Peyer's patch (tissue), 4 donors: ENCODE measurements around the gene MTFR2. TPM values are rescaled to one million over a fixed set of nuclear protein-coding genes. Genes with fewer than 3 reads are reported as not detected.

Source experiments
- DNase-seq, 3 donors: peaks; one replicate each; pipeline ENCODE4 v3.0.0-alpha.2; 2017 to 2019
- H3K27ac ChIP-seq, 4 donors: fragments of 200-600 bp; sonication (generic); one replicate each; pipeline ENCODE4 v1.5.1; 2016 to 2019
- H3K27me3 ChIP-seq, 2 donors: fragments of 200-600 bp; sonication (generic); one replicate each; pipeline ENCODE4 v1.5.1; 2019
- H3K36me3 ChIP-seq, 3 donors: fragments of 200-600 bp; sonication (generic); one replicate each; pipeline ENCODE4 v1.5.1; 2016 to 2019
- H3K4me1 ChIP-seq, 4 donors: fragments of 200-600 bp; sonication (generic); one replicate each; pipeline ENCODE4 v1.5.1; 2016 to 2019
- H3K4me3 ChIP-seq, 4 donors: fragments of 200-600 bp; sonication (generic); 1 replicate in 3 of 4; 2 replicates in 1 of 4; pipeline ENCODE4 v1.5.1; 2016 to 2019; ENCODE audit warnings: mild to moderate bottlenecking in 1 of 4
- H3K9me3 ChIP-seq, 4 donors: fragments of 200-600 bp; sonication (generic); one replicate each; pipeline ENCODE4 v1.5.1; 2016 to 2019; ENCODE audit warnings: mild to moderate bottlenecking in 1 of 4
- CTCF ChIP-seq, 6 experiments: fragments of 450-650 bp in 4 of 6; fragments of 200-600 bp in 2 of 6; sonication (generic) in 1 of 6; IDR thresholded peaks; one replicate each; pipeline ENCODE4 v1.5.1; 2017 to 2019; ENCODE audit warnings: antibody characterized with exemption in 6 of 6, mild to moderate bottlenecking in 3 of 6, moderate library complexity in 1 of 6
- POLR2A ChIP-seq, 2 donors: fragments of 450-650 bp; IDR thresholded peaks; one replicate each; pipeline ENCODE4 v1.5.1; 2017; ENCODE audit warnings: antibody characterized with exemption in 2 of 2, mild to moderate bottlenecking in 2 of 2, moderate library complexity in 2 of 2
- total RNA-seq, 4 donors: library from RNA; depleted of rRNA; stranded (reverse); fragments of >200 nt; gene quantifications; one replicate each; pipeline ENCODE4 v1.1.0, GENCODE V29; 2016

The MTFR2 gene
- total RNA-seq, 4 donors from 2014 or later: 2.1 to 5.0 (median 2.7) TPM; not detected in 1

GRCh38 chr6:136184738-136185137, 65.4 kb downstream of the MTFR2 start:
- Histone ChIP-seq H3K36me3 (no peaks in the 10 kb centered on the region), H3K4me1 (no peaks in the 10 kb centered on the region), H3K27me3 (no peaks in the 10 kb centered on the region), H3K4me3 (no peak overlapping the region), H3K27ac (no peak overlapping the region), H3K9me3 (no peaks in the 10 kb centered on the region)
- no peak for TF ChIP-seq POLR2A (IDR thresholded peaks at IDR 0.05)
- no peak for TF ChIP-seq CTCF (IDR thresholded peaks at IDR 0.05)
- no peak for DNase-seq

DNA sequence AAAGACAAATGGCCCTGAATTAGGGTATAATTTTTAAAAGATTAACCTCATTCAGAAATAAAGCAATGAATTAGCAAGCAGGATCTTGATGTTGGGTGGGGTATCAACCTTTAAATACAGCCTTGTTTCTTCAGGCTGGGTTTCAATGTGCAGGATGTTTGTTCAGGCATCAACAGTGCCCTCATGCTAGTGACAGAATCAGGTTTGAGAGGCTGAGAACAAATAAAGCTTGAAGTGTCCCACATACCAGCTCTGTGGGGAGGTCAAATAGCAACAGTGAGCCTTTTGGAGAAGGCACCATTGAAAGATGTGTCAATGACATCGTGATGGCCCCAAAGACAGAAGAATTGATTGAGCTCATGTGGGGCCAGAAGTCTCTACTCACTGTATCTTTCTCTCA, 68.2 kb downstream of the MTFR2 start:
- no peak for TF ChIP-seq POLR2A (IDR thresholded peaks at IDR 0.05)
- TF ChIP-seq CTCF (IDR thresholded peaks at IDR 0.05): no peak
- H3K4me1 ChIP-seq: no peaks in the 10 kb centered on the region

DNA sequence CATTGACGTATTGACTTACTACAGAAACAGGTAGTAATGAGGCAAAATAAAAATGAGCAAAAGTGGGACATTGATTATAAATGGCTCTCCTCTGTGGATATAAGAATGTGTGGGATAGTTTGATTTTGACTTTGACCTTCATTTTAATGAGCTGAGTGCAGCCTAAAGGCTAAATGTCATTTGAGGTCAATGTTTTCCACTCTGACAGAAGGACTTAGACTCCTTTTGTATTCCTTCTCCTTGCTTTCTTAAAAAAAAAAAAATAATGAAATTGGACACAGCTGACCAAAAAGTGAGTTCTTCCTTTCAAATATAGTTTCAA, 68.6 kb downstream of the MTFR2 start:
- Histone ChIP-seq H3K4me1 (no peaks in the 10 kb centered on the region), H3K36me3 (no peaks in the 10 kb centered on the region), H3K27me3 (no peaks in the 10 kb centered on the region), H3K9me3 (no peaks in the 10 kb centered on the region), H3K27ac (no peak overlapping the region), H3K4me3 (no peak overlapping the region)
- DNase-seq: no peak
- no peak for TF ChIP-seq POLR2A (IDR thresholded peaks at IDR 0.05)
- no peak for TF ChIP-seq CTCF (IDR thresholded peaks at IDR 0.05)

More for the DNA sequence above, 68.2 kb downstream of the MTFR2 start:
- Histone ChIP-seq H3K27ac (no peak overlapping the region), H3K4me3 (no peak overlapping the region), H3K27me3 (no peaks in the 10 kb centered on the region), H3K36me3 (no peaks in the 10 kb centered on the region), H3K9me3 (no peaks in the 10 kb centered on the region)
- no peak for DNase-seq

Other genes with a start within 250 kb of the MTFR2 start
- 100 to 1,000 TPM; 110 to 639 (median 135) TPM for gene BCLAF1, start 39.5 kb upstream of the MTFR2 start, total RNA-seq